Activated CD8-positive, alpha-beta memory T cell treated with anti-CD3 and anti-CD28 coated beads, Interleukin-2, amount 50 U/mL, for 1 hour (primary cell): ENCODE results near the gene YWHAG.
"Not testable (repeated sequence)": the region's sequence is repeated elsewhere in the genome, so short reads cannot be mapped to it uniquely, and the experiment has no call there.

ENCODE experiments used
- DNase-seq: peaks from one replicate; pipeline ENCODE4 v3.0.0-alpha.2; 2020; ENCODE audit errors: extremely low read depth

The YWHAG gene

GRCh38 chr7:76349313-76349885, 9.4 kb downstream of the YWHAG start:
- no peak for DNase-seq

DNA sequence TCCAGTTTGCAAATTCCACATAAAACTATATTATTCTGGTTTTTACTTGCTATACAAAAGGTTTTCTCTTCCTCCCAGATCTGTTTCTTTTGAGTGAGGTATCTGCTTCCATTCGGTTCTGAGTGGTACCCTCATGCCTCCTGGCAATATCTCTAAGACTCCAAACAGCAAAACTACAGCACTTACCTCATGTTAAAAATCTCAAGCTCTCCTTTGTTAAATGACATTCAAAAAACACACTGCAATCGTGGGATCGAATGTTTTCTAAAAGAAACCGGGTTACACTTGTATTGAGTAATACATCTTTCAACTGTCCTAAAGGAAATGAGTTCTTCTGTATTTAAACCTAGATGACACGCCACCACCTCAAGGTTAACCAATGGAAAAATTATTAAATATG, 11.1 kb downstream of the YWHAG start:
- no peak for DNase-seq

DNA sequence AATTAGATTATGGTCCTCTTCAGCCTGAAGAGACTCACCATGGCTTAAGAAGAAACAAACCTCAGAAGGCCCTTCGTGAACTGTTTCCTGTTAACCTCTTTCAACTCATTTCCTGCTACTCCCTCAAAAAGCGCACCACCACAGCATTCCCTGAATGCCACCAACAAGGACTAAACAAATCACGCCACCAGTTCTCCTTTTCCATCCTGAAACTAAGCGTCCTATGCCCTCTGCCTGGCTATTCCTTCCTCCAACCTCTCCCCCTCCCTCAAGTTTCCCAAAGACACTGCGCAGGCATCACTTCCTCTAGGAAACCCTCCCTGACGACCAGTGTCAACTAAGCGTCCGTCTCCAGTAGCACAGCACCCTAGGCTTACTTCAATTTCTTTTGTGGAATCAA, 12.0 kb downstream of the YWHAG start:
- DNase-seq = no peak

DNA sequence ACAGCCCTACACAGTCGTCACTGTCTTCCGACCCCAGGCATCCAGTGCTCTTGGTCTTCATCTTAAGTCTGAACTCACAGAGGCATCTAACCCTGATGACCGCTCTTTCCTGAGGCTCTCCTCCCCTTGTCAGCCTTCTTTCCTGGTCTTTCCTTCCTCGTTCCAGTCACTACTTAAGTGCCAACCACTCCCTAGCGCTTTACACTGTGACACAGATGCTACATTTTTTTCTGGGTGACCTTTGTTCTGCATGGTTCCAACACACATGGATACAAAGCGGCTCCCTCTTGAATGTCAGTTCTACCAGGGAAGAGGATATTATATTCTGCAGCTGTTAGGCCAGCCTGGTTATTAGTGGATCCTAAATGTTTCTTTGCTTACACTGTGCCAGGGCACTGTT, 12.7 kb downstream of the YWHAG start:
- DNase-seq = no peak

GRCh38 chr7:76343931-76344321, 14.9 kb downstream of the YWHAG start:
- no peak for DNase-seq

DNA sequence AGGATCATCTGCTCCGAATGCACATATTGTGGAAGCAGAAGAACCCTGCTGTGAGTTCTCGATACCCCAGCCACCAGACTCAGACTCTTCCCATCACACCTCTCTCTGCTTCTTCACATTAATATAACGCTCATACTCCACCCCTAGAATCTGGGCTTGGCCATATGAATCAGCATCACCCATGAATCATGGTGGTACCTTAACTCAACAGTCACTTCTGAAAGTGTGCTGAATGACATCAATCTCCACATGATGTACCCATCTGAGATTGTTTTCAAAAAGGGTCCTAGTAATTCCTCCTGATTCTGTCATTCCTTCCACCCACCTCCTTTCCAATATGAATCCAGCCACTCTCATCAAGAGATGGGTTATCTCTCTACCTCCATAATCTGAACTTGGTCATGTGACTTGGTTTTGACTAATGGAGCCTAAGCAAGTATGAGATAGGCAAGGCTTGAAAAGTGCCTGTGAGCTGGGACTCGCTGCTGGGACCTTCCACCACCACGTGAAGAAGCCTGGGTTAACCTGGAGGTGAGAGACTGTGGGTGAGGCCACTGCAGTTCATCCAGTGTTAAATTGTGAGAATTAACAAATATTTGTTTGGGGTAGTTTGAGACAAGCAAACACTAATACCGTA, 15.4 kb downstream of the YWHAG start:
- DNase-seq = no peak

- DNase-seq = no peak
These were observed 16.6 kb downstream of the YWHAG start for GRCh38 chr7:76342222-76342621.

GRCh38 chr7:76340617-76341131, 18.1 kb downstream of the YWHAG start:
- DNase-seq = no peak

GRCh38 chr7:76338298-76339084, 20.3 kb downstream of the YWHAG start:
- DNase-seq = no peak

DNA sequence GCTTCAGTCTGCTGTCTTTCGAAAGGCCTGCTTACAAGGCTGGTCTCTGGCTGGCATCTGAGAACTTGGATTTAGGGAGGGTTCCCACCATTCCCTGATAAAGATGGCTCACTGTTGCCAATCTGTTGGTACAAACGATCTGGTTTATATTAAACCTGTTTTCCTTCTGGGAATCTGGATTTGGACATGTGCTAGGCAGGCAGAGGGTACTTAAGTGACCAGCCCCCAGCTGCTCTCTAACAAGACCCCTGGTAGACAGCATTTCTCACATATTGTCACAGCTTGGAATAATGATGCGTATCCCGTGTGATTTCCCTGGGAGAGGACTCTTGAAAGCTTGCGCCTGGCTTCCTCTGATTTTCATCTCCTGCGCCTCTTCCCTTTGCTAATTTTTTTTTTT, 21.6 kb downstream of the YWHAG start:
- no peak for DNase-seq

GRCh38 chr7:76336094-76336493, 22.7 kb downstream of the YWHAG start:
- no peak for DNase-seq

DNA sequence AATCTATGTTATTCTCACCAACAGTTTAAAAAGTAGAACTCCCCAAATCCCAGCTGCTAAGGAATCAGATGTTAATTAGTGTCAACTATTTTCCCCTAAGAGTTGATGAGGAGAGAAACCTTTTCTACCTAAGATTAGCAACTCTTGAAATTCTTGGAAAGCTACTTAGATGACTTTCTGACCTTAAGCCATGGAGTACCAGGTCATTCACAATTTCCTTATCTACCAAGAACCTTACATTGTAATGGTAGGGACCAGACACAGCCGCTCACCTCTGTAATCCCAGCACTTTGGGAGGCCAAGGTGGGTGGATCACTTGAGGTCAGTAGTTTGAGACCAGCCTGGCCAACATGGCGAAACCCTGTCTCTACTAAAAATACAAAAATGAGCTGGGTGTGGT, 23.4 kb downstream of the YWHAG start:
- not testable (repeated sequence) for DNase-seq

DNA sequence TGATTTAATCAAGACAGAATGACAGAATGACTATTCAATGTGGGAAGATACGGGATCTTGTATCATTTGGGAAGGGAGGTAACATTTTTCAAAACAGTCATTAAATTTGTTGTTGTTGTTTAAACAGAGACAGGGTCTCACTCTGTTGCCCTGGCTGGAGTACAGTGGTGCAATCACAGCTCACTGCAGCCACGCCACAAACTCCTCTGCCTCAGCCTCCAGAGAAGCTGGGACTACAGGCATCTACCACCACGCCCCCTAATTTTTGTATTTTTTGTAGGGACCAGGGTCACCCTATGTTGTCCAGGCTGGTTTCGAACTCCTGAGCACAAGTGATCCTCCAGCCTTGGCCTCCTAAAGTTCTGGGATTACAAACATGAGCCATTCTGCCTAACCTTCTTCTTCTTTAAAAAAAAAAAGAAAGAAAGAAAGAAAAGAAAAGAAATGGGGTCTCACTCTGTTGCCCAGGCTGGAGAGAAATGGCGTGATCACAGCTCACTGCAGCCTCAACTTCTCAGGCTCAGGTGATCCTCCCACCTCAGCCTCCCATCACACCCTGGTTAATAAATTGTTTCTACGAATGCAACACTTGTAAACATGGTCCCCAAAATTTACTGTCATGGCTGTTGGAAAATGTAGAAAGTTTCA, 24.3 kb downstream of the YWHAG start:
- DNase-seq = no peak

DNA sequence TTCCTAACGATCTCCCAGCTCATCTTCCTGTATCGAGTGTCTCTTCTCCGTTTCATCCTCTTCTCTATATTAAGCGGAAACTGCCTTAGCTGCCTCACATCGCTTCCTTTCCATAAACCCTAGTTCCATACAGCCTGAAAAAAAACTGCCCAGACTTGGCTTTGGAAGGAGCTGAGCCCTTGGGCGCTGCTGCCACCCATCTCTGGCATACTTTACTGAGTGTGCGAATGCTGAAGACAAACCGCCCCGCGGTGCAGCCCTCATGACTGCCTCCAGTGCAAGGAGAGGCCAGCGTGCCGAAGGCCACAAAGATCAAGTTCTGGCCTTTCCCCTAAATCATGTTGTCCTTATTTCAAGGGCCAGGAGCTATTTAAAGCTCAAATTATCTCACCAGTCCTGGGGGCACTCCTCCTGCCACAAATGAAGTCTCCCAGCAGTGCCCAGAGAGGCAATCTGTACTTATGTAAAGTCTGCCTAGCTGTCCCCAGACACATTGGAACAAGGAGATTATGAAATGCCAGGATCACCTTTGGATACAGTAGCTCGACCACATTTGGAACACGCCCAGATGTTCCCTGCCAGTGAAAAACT, 25.2 kb downstream of the YWHAG start:
- DNase-seq = no peak

DNA sequence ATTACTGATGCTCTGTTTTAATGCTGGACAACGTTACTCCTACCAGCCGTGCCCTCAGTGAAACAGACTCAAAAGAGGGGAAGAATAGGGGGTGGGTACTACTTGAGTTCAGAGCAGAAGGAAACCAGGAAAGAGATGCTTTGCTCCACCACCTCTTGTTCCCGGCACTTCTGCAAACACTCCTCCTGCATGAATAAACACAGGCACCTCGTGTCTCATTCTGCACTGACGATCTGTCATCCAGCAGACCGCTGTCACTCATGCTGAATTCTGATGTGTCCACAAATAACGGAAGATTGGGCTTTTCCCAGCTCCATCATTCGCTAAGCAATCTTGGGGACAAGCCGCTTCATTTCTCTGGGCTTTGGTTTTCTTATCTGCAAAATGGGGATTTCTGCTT, 26.7 kb downstream of the YWHAG start:
- DNase-seq = no peak

GRCh38 chr7:76330673-76331072, 28.1 kb downstream of the YWHAG start:
- DNase-seq = no peak

DNA sequence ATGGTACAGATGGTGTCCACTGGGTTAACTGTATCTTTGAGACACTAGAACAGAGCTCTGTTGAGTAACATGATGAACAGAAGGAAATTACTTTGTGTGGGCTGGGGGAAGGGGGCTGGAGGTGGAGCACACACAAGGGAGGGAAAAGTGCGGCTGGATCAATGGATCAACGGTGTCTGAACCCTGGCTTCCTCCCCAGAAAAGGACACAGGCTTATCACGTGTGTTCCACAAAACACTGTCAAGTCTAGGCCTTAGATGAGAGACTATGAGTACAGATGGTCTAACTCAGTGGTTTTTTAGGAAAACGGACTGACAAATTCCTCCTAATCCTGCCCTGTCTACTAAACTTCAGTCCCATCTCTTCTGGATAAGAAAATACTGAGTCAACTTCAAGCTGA, 28.5 kb downstream of the YWHAG start:
- no peak for DNase-seq

- DNase-seq = no peak
These were observed 29.3 kb downstream of the YWHAG start for GRCh38 chr7:76329479-76329878.

GRCh38 chr7:76328389-76328788, 30.4 kb downstream of the YWHAG start:
- no peak for DNase-seq

- no peak for DNase-seq
These were observed 31.2 kb downstream of the YWHAG start for GRCh38 chr7:76327610-76328009.

- no peak for DNase-seq
These were observed 32.1 kb downstream of the YWHAG start for GRCh38 chr7:76326646-76327233.

DNA sequence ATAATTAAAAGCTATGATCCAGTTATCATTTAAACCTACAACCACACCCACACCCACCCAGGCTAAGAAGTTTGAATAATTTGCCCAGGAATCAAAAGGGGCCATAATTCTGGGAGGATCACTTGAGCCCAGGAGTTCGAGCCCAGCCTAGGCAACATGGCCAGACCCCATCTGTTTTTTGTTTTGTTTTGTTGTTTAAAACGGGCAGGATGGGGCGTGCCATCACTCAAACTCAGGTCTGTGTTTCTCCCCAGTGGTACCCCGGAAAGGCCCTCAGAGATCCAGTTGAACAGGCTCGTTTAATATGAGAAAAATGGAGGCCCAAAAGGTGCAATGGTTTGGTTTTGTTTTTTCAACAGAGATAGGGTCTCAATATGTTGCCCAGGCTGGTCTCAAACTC, 33.0 kb downstream of the YWHAG start:
- DNase-seq = no peak
